ENCODE data around the gene FBXL16. TPM values are rescaled to one million over a fixed set of nuclear protein-coding genes. Genes with fewer than 3 reads are reported as not detected.

Gene FBXL16
- total and polyA plus RNA-seq, 2 of the 13 experiments (the other 11 are each of a cell fraction or from before 2014, with no cell fraction given): 0.22 to 2.0 TPM

- TF ChIP-seq, protein P1, sequence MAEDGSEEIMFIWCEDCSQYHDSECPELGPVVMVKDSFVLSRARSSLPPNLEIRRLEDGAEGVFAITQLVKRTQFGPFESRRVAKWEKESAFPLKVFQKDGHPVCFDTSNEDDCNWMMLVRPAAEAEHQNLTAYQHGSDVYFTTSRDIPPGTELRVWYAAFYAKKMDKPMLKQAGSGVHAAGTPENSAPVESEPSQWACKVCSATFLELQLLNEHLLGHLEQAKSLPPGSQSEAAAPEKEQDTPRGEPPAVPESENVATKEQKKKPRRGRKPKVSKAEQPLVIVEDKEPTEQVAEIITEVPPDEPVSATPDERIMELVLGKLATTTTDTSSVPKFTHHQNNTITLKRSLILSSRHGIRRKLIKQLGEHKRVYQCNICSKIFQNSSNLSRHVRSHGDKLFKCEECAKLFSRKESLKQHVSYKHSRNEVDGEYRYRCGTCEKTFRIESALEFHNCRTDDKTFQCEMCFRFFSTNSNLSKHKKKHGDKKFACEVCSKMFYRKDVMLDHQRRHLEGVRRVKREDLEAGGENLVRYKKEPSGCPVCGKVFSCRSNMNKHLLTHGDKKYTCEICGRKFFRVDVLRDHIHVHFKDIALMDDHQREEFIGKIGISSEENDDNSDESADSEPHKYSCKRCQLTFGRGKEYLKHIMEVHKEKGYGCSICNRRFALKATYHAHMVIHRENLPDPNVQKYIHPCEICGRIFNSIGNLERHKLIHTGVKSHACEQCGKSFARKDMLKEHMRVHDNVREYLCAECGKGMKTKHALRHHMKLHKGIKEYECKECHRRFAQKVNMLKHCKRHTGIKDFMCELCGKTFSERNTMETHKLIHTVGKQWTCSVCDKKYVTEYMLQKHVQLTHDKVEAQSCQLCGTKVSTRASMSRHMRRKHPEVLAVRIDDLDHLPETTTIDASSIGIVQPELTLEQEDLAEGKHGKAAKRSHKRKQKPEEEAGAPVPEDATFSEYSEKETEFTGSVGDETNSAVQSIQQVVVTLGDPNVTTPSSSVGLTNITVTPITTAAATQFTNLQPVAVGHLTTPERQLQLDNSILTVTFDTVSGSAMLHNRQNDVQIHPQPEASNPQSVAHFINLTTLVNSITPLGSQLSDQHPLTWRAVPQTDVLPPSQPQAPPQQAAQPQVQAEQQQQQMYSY (CRISPR knock-in tag; IDR thresholded peaks at IDR 0.05): no peak
- TF ChIP-seq, protein P2, sequence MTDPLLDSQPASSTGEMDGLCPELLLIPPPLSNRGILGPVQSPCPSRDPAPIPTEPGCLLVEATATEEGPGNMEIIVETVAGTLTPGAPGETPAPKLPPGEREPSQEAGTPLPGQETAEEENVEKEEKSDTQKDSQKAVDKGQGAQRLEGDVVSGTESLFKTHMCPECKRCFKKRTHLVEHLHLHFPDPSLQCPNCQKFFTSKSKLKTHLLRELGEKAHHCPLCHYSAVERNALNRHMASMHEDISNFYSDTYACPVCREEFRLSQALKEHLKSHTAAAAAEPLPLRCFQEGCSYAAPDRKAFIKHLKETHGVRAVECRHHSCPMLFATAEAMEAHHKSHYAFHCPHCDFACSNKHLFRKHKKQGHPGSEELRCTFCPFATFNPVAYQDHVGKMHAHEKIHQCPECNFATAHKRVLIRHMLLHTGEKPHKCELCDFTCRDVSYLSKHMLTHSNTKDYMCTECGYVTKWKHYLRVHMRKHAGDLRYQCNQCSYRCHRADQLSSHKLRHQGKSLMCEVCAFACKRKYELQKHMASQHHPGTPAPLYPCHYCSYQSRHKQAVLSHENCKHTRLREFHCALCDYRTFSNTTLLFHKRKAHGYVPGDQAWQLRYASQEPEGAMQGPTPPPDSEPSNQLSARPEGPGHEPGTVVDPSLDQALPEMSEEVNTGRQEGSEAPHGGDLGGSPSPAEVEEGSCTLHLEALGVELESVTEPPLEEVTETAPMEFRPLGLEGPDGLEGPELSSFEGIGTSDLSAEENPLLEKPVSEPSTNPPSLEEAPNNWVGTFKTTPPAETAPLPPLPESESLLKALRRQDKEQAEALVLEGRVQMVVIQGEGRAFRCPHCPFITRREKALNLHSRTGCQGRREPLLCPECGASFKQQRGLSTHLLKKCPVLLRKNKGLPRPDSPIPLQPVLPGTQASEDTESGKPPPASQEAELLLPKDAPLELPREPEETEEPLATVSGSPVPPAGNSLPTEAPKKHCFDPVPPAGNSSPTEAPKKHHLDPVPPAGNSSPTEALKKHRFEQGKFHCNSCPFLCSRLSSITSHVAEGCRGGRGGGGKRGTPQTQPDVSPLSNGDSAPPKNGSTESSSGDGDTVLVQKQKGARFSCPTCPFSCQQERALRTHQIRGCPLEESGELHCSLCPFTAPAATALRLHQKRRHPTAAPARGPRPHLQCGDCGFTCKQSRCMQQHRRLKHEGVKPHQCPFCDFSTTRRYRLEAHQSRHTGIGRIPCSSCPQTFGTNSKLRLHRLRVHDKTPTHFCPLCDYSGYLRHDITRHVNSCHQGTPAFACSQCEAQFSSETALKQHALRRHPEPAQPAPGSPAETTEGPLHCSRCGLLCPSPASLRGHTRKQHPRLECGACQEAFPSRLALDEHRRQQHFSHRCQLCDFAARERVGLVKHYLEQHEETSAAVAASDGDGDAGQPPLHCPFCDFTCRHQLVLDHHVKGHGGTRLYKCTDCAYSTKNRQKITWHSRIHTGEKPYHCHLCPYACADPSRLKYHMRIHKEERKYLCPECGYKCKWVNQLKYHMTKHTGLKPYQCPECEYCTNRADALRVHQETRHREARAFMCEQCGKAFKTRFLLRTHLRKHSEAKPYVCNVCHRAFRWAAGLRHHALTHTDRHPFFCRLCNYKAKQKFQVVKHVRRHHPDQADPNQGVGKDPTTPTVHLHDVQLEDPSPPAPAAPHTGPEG (CRISPR knock-in tag; IDR thresholded peaks at IDR 0.05): no peak
- TF ChIP-seq ZNF841 (CRISPR knock-in tag; IDR thresholded peaks at IDR 0.05; ENCODE audit: borderline replicate concordance) (no peak), NCOA1 (CRISPR knock-in tag; IDR thresholded peaks at IDR 0.05) (no peak), ZNF720 (CRISPR knock-in tag; IDR thresholded peaks at IDR 0.05) (no peak), ZNF761 (CRISPR knock-in tag; conservative IDR thresholded peaks at IDR 0.05) (no peak), BRF2 (CRISPR knock-in tag; IDR thresholded peaks at IDR 0.05) (no peak), FUBP1 (CRISPR knock-in tag; IDR thresholded peaks at IDR 0.05; ENCODE audit: borderline replicate concordance) (no peak), KDM4B (CRISPR knock-in tag; IDR thresholded peaks at IDR 0.05) (no peak), SMARCC2 (IDR thresholded peaks at IDR 0.05) (no peak), ZNF562 (CRISPR knock-in tag; IDR thresholded peaks at IDR 0.05; ENCODE audit: borderline replicate concordance) (no peak), NFE2L2 (IDR thresholded peaks at IDR 0.05; ENCODE audit: low read length) (no peak), ZNF230 (CRISPR knock-in tag; IDR thresholded peaks at IDR 0.05) (0 out of 2 replicates have a peak, but pooled peaks have one; percentile 47)
These were observed 21.8 kb upstream of the FBXL16 start (continued) for GRCh38 chr16:727291-727977.
